Stimulated activated CD8-positive, alpha-beta memory T cell treated with anti-CD3 and anti-CD28 coated beads, Interleukin-15, amount 100 ng/mL, for 1 hour (primary cell): ENCODE measurements around the gene C1QBP.
"Not testable (repeated sequence)": the region's sequence is repeated elsewhere in the genome, so short reads cannot be mapped to it uniquely, and the experiment has no call there.

Experiments used
- DNase-seq: peaks from one replicate; pipeline ENCODE4 v3.0.0-alpha.2; 2020; ENCODE audit warnings: low read depth

Gene C1QBP, protein sequence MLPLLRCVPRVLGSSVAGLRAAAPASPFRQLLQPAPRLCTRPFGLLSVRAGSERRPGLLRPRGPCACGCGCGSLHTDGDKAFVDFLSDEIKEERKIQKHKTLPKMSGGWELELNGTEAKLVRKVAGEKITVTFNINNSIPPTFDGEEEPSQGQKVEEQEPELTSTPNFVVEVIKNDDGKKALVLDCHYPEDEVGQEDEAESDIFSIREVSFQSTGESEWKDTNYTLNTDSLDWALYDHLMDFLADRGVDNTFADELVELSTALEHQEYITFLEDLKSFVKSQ

DNA sequence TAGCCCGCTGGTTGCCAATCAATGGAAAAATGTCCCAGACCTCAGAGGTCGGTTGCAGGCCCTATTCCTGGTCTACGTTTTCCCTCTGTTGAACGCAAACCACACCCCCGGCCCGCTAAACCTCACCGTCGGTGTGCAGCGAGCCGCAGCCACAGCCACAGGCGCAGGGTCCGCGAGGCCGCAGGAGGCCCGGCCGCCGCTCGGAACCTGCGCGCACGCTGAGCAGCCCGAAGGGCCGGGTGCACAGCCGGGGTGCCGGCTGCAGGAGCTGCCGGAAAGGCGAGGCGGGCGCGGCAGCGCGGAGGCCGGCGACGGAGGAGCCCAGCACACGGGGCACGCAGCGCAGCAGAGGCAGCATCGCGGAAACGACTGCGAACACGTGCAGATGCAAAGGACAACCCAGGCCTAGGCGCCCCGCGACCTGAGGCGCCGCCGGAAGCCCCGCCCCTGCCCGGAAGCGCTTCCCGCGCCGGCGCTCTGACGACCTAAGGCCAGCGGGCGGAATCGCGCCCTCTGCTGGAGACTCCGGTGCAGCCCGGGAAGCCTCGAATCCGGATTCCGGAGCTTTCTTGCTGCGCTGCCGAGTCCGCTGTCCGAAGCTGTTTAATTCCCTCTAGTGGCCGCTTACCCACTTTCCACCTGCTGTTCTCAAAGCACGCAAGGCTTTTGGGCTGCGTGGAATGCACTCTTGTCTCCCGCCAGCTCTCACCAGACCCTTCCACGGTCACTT lies at the start of gene C1QBP:
Gene C1QBP (minus strand): TSS at position 440 of the 730 bp plus-strand sequence. CDS start 82 bp downstream, at position 358.
- DNase-seq, result peak; percentile 84

DNA sequence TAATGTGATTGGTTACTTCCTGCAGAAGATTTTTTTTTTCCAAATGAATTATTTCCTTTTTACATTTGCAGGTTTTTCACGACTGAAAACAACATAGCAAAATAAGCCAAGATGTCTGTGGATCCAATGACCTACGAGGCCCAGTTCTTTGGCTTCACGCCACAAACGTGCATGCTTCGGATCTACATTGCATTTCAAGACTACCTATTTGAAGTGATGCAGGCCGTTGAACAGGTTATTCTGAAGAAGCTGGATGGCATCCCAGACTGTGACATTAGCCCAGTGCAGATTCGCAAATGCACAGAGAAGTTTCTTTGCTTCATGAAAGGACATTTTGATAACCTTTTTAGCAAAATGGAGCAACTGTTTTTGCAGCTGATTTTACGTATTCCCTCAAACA lies 49.8 kb upstream of the C1QBP start:
- no peak for DNase-seq

DNA sequence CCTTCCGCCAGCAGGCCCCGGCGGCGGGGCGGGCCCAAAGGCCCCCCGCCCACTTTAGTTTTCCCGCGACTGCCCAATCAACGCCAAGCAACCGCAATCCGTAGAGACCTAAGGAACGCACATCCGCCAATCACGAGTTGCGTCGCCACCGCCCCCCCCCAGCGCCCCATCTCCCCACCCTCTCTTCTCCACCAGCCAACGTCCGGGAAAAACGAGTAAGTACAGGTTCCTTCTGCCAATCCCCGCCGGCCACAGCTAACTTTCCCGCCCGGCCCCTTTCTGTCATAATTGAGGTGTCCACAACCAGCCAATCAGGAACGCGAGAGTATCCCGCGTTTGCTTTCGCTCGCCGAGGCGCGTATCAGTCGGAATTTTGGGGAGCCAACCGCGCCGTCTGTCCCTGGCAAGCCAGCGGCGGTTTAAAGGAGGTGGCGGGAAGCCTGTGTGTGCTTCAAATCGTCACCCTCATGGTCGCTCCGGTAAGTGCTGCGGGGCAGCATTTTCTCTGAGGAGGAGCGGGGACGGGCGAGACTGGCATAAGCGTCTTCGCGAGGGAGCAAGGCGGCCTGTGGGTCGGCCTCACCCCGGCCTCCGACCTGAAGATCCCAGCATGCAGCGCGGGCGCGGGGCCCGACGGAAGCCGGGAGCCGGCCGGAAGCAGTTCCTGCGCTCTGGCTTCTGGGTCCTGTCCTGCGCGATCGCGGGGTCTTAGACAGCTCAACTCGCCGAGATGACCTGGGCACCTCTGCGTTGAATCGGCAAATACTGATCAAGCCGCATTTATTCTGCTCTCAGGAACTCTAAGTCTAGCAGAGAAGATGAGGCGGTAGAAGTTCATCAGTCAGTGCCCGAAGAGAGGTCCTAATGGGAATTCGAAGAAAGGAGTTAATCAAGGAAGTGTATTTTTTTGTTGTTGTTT lies 47.5 kb upstream of the C1QBP start, which contains the start of gene MIS12:
Gene MIS12 (plus strand): TSS at position 361 of the 919 bp plus-strand sequence. CDS start 2,297 bp downstream, outside the sequence.
- DNase-seq, result peak; percentile 93

DNA sequence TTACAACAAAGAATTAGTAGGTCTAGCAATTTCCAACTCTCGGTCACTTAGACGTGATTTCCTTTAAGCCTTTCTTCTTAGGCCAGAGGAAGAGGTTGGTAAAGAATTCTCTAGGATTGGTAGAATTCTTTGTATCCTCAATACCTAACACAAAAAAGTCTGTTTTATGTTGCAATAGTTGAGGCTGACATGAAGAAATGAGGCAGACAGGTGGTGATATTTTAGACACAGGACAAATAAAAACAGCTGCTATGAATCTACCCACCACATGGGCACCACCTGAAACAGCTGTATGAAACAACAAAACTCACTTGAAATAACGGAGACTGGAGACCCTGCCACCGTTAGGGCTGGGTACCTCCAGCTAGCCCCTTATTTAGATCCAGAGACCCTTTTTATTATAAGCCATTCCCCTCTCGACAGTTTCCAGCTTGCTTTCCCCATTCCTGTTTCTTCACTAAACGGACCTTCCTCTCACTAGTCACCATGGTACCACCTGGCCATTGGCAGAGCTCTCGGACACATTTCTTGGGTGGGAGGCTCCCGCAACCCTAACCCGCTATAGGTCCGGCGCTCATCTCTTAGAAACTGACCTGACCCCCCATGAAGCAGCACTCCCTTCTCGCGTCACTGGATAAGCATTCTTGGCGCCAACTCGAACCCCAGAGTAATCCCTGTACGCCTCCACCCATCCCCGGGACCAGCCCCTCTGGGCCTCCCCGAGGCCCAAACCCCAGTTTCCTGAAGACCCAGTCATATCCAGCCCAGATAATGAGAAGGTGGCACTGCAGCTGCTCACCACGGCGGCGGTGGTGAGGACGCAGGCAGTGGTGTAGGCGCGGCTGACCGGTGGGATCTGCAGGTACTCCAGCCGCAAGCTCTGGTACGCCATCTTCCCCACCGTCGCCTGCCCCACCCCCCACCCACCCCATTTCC lies 46.6 kb upstream of the C1QBP start, which contains the start of gene DERL2:
Gene DERL2 (minus strand): TSS at position 909 of the 936 bp plus-strand sequence. CDS start 17 bp downstream, at position 892.
- DNase-seq, result no peak

DNA sequence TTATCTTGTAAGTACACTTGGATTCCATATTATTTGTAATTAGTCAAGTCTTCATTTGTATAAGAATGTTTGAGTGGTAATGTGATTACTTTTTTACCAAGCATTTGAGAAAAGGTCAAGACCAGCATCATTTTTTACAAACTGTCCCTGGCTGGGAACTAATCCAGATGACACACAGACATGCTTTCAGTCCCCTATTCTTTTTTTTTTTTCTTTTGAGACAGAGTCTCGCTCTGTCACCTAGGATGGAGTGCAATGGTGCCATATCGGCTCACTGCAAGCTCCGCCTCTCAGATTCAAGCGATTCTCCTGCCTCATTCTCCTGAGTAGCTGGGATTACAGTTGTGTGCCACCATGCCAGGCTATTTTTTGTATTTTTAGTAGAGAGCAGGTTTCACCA lies 42.5 kb upstream of the C1QBP start:
- DNase-seq, result no peak

DNA sequence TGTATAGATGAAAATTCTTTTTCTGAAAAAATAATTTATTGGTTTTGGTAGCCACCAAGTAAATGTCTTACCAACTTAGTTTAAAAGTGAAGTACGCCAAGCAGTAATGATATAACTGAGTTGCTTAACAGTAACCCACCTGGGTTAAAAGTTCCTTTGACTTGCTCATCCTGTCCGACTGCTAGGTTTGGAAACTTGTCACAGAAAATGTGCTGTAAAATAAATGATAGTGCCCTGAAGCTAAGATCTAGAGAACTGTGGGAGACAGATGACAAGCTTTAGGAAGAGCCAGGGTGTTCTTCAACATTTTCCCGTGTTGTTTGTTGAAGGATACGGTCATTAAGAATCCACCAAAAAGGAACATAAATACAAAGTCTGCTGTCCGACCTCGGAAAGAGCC lies 42.0 kb upstream of the C1QBP start:
- DNase-seq, result no peak

DNA sequence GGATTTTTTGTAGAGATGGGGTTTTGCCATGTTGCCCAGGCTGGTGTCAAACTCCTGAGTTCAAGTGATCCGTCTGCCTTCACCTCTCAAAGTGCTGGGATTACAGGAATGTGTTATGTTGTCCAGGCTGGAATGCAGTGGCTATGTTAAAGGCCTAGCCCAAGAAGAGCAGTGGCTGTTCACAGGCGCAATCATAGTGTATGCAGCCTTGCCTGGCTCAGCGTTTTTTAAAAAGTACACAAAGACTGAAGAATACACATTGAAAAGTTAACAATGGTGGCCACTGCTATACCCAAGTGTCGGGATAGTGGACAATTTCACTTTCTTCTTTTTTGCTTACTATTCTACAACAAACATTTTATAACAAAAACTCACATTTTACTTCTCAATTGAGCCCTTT lies 40.0 kb upstream of the C1QBP start:
- no peak for DNase-seq

DNA sequence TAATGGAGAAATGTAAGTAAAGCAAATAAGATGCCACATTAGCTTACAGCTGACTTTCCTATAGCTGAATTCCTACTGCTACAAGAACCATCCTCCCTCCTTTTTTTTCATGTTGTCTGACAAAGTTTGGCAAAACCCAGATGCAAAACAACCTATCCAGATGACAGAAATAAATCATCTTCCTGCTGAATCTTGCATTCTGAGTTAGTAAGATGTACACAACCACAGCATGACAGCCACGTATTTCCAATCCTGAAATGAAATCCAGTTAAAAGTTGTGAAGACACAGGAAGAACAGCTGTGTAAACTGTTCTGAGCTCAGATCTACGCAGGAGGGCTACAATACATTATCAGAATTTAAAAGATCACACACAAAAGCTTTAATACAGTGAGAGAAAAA lies 35.0 kb upstream of the C1QBP start:
- DNase-seq, result no peak

DNA sequence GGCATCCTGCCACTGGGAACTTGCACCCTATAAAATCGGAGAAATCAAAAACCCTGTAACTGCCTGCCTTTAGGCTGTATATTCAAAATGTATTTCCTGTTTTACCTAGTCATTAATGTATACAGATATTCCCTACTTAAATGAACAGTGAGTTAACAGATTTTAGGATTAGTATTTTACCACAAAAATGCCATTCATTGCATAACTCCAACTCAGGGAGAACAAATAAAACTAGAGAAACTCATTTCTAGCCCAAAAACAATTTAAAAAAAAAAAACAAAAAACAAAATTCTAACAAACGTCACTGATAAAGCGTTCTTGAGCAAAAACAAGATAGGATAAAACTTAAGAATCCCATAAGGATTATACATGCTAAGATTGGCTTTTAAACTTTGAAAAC lies 33.6 kb upstream of the C1QBP start:
- no peak for DNase-seq

DNA sequence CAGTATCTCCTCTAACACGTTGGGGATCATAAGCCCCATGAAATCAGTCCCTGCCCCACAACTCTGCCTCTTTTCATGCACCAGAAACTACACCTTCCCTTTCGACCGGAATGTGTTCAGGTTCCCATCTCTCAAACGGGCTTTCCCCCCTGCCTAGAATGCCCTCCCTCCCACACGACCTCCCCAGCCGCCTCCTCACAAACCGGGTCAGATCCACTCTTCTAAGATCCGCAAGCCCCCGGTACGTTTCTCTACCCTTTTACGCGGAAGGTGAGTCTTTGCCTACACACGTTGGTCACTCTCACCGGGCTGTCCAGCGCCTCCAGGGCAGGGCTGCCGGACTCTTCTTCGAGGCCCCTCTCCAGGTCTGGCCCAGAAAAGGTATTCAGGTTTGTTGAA lies 29.1 kb upstream of the C1QBP start:
- DNase-seq, result no peak

DNA sequence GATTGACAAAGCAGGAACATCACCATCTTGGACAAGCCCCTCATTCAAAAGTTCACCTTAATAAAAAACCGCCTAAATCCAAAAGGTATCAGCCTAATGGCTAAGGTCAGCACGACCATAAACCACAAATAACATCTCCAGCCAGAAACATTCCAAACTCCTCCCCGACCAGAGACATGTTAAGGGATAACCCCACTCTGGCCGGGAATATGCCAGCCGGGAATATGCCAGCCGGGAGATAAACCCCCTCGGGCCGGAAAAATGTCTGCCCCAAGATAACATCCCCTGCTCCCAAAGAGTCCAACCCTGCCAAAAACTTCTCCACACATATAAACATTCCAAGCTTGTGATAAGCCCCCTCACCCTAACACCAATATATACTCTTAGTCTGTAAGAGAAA lies 28.5 kb upstream of the C1QBP start:
- no peak for DNase-seq

DNA sequence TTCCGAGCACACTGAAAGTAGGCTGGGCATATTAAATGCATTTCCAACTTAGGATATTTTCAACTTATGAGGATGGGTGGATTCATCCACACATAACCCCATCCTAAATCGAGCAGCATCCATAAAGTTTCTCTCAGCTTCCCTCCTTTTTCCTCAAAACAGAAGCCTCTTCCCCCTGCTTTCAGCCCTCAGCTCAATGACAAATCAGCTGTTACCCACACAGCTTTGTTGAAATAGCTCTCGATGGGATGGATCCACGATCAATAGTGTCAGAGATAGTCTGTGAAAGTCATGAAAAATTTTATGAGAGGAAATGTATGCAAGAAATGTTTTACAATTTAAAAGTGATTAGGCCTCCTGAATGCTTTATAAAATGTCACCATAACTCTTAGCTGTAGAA lies 27.3 kb upstream of the C1QBP start:
- no peak for DNase-seq

DNA sequence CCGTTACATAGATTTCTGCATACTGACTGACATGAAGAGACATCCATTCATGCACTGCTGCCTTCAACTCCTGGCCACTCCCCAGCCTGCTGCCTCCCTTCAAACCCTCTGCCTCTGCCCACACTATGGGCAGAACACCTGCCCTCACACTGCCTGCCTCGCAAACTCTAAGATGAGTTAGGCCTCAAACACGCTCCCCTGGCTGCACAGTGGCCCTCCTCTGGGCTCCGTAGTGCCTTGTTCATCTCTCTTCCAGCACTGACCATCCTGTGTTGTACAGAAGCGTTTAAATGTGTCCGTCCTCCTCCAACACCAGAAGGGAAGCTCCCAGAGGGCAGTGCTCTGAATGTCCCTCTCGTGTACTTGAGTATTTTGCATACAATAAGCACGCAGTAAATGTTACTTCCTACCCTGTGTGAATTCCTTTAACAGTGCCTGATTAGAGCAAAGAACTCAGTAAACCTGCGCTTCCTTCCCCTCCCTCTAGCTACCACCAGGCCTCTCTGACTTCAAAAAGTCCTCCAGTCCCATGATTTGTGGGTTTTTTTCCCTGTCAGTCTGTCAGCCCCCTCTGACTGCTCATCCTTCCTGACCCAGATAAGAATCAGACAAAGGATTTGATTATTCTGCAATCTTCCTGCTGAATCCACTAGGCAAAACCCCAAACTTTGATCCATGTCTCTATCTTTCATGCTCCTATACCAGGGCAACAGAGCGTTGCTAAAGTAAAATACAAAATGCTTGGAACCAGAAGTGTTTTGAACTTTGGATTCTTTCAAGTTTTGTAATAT lies 26.0 kb upstream of the C1QBP start:
- no peak for DNase-seq

DNA sequence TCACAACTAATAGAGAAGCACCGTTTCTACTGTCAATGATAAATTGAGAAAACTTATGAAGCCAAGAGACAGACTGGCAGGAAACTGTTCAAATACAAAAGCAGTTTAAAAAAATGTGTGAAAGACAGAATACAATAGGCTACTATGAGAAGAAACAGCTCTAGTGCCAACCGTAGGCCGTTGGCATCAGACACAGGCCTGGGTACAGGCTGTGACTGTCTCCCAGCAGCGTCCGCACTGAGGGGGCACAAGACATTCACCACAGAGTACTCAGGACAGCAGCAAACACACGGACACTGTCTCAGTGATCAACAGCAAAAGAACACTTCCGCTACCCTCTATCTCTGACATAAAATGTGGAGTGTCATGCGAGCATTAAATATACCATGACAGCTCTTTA lies 7.8 kb upstream of the C1QBP start:
- DNase-seq, result no peak

DNA sequence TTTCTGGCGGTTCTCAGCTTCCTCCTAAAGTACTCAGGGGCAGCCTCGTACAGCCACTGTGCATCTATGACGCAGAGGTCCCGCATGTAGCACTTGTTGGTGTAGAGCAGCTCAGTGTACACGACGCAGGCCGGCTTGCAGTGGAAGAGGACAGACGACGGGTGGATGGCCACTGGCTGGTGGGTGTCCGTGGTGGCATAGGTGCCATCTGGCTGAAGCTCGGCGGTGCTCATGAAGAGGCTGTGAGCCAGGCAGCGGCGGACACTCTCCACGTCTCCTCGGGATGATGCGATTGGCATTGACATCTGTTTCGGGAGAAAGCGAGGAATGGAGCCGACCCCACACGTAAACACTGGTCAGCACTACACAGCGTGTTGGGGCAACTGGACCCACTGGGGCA lies 5.3 kb upstream of the C1QBP start:
- no peak for DNase-seq

DNA sequence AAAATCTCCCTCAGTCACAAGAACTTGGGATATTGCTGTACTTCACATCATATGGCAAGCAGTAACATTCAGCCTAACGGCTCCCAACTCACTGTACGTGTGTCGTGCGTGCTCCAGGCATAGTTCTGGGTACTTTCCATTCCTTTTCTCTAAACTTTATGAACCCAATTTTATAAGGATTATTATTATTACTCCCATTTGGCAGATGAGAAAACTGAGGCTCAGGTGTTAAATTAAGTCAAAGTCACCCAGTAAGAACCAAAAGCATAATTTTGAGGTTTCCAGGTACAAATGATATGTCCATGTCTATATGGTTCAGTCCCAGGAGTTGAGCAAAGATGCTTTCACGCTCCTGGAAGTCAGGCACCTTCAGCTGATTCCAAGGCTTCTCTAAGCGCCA lies 4.8 kb upstream of the C1QBP start:
- no peak for DNase-seq

DNA sequence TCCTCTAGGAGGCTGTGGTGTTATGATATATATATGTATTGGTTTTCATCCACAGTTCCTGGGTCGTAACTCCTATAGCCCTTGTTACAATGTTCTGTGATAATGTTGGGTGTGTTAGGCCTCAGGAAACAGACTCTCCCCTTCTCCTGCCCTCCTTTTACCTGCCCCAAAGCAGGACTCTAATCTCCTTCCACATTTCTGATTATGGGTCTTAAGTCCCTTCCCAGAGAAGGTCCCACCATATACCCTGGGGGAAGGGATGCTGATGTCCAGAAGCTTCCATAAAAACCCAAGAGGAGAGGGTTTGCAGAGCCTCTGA lies 450 bp upstream of the C1QBP start:
- DNase-seq, result no peak

DNA sequence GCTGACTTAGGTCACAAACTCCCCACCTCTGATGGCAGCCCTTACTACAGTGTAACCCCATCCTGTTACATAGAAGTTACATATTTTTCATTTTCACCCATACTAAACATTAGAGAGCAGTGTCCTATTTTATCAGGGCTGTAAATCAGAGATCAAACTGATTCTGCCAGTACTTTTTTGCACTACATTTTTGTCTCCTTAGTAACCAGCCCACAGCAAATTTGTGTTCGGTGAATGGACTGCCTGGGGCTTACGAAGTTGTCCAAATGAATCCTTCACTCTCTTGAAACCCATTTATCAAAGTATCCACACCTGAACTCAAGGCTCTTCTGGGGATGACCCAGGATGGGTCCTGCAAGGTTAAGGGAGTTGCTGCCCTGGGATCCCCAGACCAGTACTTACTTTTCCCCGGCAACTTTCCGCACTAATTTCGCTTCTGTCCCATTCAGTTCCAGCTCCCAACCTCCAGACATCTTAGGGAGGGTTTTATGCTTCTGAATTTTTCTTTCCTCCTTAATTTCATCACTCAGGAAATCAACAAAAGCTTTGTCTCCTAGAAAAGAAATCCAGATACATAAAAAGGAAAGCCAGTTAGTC lies 1.1 kb downstream of the C1QBP start:
- no peak for DNase-seq

DNA sequence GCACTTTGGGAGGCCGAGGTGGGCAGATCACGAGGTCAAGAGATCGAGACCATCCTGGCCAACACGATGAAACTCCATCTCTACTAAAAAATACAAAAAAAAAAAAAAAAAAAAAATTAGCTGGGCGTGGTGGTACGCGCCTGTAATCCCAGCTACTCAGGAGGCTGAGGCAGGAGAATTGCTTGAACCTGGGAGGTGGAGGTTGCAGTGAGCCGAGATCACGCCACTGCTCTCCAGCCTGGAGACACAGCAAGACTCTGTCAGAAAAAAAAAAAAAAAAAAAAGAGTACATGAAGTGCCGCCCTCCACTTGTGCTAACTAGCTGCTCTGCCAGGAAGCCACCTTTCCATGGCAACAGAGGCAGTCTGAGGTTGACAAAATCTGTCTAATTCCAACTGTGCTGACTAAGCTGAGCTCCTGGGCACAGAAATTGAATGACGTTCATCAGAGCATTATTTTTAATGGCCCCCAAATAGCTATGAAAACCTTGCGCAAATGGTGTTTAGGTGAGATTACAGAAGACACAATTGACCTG lies 3.1 kb downstream of the C1QBP start:
- not testable (repeated sequence) for DNase-seq

DNA sequence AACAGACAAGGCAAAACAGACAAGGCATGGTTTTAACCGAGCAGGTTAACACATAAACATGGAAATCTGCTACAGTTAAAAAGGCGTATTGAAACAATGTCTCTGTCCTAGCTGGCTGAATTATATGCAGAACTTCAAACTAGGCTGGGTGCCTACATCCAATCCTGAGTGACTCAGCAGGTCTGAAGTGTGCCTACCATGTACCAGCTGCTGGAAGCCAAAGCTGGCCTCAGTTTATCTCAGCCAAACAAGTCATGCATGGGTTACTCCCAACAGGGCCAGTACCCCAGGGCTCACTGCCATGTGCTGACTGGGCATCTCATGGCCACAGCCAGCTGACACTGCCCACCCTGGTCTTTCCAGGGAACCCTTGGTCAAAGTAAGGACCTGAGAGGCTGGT lies 4.0 kb downstream of the C1QBP start:
- no peak for DNase-seq
